ENCODE results near the gene HOXC6. TPM values are rescaled to one million over a fixed set of nuclear protein-coding genes. Genes with fewer than 3 reads are reported as not detected.

HOXC6 gene
- total RNA-seq, 1 donor, result 0.09 TPM

DNA sequence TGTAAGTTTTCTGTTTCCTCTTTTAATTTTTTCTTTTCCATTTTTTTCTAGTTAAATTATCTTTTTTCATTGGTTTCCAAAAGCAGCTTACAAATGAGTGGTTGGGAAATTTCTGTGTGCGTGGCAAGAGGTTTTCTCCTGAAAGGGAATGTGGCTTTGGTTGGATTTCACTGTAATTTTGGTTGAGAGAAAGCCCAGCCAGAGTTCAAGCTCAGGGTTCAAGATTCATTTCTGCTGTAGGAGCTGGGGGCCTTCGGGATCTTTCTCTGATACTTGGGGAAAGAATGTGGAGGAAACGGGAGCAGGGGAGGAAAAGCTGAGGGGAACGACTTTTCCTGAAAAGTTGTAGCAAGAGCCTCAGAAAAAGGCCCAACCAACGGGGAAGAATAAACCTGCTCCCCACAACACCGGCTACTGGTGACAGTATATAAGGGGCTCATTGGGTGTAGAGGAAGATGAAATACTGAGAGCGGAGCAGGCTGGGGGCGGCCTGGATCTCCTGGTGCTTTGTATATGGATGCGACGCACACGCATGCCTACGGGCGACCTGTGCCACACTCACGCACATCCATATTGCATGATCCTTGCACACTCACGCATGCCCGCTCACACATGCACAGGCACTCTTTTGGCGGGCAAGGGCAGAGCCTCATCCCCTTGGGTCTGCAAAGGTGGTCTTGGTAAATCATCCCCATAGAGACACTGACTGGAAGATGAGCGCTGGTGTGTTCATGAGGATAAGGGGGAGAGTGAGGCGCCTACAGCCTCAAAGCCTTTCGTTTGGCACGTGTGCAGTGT lies 41.4 kb upstream of the HOXC6 start:
- TF ChIP-seq, protein P1, sequence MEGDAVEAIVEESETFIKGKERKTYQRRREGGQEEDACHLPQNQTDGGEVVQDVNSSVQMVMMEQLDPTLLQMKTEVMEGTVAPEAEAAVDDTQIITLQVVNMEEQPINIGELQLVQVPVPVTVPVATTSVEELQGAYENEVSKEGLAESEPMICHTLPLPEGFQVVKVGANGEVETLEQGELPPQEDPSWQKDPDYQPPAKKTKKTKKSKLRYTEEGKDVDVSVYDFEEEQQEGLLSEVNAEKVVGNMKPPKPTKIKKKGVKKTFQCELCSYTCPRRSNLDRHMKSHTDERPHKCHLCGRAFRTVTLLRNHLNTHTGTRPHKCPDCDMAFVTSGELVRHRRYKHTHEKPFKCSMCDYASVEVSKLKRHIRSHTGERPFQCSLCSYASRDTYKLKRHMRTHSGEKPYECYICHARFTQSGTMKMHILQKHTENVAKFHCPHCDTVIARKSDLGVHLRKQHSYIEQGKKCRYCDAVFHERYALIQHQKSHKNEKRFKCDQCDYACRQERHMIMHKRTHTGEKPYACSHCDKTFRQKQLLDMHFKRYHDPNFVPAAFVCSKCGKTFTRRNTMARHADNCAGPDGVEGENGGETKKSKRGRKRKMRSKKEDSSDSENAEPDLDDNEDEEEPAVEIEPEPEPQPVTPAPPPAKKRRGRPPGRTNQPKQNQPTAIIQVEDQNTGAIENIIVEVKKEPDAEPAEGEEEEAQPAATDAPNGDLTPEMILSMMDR (IDR thresholded peaks at IDR 0.05; ENCODE audit: insufficient read depth, low read length), result no peak
- DNase-seq (ENCODE audit: low read depth), result no peak
- no peak overlapping the region for H3K4me3 ChIP-seq (ENCODE audit: low read depth, low read length)

DNA sequence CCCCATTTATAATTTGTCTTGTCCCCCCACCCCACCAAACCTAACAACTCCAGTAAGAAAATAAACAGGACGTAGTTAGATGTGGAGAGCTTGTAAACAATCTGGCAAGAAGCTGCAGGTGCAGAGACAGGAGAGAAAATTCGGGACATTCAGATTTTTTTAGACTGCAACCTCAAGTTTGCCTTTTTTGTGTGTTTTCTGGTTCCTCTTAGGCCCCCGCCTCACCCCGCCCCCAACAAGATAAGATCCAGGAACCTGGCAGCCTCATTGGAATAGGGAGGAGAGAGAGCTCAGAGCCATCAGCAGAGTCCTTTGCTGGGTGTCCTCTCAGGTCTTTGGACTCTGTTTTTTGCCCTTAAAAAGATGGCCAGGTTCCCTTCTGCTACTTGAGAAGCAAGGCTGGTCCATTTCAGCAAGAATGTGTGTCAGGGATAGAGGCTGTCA lies 40.4 kb upstream of the HOXC6 start:
- TF ChIP-seq, protein P1 (IDR thresholded peaks at IDR 0.05; ENCODE audit: insufficient read depth, low read length), result no peak
- no peak for DNase-seq (ENCODE audit: low read depth)
- no peak overlapping the region for H3K4me3 ChIP-seq (ENCODE audit: low read depth, low read length)

DNA sequence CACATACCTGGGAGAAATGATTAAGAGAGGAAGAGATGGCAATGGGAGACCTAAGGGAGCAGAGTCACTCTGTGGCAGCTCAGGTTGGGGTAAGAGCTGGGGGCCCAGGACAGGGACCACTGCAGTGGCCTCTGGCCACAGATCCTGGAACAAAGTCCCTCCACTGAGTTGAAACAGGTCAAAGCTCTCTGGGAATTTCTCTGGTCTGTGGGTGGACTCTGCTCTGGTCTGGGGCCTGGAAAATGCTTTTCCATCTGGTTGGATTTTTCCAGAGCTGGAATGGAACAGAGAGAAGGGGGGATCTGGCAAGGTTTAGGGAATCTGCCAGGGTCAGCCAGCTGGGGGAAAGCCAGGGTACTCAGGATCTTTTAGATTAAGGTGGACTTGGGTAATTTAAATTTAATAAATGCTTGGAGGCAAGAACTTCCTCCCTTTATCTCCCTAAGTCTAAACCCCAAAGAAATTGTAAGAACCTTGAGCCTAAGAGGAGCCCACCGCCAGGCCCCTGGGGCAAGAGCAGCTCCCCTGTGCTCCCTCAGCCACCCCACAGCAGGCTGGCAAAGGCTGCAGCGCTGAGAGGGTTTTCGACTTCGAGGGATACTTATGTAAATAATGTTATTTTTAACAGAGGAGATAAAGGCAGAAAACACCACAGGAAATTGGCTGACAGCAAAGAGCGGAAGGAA lies 39.6 kb upstream of the HOXC6 start:
- TF ChIP-seq, protein P1 (IDR thresholded peaks at IDR 0.05; ENCODE audit: insufficient read depth, low read length), result no peak
- no peak for DNase-seq (ENCODE audit: low read depth)
- no peak overlapping the region for H3K4me3 ChIP-seq (ENCODE audit: low read depth, low read length)

DNA sequence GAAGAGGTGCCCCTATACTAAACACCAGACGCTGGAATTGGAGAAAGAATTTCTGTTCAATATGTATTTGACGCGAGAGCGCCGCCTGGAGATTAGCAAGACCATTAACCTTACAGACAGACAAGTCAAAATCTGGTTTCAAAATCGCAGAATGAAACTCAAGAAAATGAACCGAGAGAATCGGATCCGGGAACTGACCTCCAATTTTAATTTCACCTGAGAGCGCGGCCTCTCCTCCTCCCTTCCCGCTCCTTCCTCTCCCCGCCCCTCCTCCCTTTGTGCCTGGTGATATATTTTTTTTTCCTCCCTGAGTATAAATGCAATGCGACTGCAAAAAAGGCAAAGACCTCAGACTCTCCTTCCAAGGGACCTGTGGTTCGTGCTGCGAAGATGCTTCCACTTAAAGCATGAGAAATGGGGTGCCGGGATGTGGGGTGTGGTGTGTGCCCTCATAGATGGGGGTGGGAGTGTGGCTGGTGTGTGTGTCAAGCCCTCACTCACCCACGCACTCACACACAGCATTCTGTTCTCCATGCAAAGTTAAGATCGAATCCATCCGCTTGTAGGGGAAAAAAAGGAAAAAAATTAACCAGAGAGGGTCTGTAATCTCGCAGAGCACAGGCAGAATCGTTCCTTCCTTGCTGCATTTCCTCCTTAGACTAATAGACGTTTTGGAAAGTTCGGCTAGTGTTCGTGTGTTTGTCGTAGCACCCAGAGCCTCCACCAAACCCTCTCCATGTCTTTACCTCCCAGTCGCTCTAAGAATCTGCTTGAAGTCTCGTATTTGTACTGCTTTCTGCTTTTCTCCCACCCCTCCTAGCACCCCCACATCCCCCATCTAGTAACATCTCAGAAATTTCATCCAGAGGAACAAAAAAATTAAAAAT lies 38.8 kb upstream of the HOXC6 start:
- peak; percentile 62 for DNase-seq (ENCODE audit: low read depth)
- TF ChIP-seq, protein P1 (IDR thresholded peaks at IDR 0.05; ENCODE audit: insufficient read depth, low read length), result peak; percentile 64
- peak overlapping the region; percentile 11 for H3K4me3 ChIP-seq (ENCODE audit: low read depth, low read length)

DNA sequence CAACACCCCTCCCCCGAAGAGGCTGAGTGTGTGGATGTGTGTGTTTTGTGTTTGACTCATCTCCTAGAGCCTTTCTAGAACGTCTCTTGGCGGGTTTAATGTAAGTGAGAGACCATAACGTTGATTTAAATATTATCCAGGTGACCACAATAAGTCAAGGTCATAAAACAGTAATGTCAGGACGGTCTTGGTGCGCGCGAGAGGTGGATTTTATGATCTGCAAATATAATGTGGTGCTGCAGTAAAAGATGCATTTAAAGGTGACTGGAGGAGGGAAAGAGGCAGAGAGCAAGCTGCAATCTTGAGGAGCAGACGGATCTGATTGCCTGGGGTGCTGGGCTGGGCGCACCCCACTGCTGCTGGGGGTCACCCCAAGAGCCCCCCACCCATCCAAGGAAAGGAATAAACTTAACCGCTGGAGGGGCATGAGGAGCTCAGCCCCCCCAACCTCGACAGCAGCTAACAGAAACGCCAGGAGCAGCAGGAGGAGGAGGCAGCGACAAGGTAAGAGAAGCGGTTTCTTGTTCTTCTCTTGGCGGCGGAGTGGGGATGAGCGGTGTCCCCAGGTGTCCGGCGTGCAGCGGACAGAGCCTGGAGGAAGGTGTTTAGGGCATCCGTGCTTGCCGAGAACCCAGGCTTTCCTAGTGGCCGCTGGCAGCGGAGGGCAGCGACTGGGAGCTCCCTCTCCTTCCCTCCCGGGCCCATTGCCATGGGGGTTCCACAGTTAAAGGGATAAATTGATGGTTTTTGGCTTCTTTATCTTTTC lies 37.7 kb upstream of the HOXC6 start:
- no peak overlapping the region for H3K4me3 ChIP-seq (ENCODE audit: low read depth, low read length)
- DNase-seq (ENCODE audit: low read depth), result no peak
- TF ChIP-seq, protein P1 (IDR thresholded peaks at IDR 0.05; ENCODE audit: insufficient read depth, low read length), result no peak

DNA sequence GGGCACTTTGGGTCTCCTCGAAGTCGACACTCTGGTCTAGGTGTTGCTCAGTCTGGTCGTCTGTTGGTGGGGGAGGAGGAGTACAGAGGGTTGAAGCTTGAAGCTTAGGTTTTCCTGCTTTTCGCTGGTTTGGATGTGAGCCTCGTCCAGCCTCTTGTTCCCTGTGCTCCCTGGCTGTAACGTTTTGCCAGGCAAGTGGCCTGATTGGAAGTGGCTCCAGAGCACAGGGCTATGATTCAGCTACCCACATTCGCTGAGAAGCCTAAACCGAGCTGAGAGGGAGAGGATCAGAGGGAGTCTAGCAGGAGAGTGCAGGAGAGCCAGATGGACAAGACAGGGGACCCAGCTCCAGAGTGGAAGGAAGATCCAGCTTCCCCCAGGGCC lies 37.2 kb upstream of the HOXC6 start:
- no peak overlapping the region for H3K4me3 ChIP-seq (ENCODE audit: low read depth, low read length)
- TF ChIP-seq, protein P1 (IDR thresholded peaks at IDR 0.05; ENCODE audit: insufficient read depth, low read length), result no peak
- DNase-seq (ENCODE audit: low read depth), result peak; percentile 30
